ENCODE results near the gene OXT.

OXT gene

DNA sequence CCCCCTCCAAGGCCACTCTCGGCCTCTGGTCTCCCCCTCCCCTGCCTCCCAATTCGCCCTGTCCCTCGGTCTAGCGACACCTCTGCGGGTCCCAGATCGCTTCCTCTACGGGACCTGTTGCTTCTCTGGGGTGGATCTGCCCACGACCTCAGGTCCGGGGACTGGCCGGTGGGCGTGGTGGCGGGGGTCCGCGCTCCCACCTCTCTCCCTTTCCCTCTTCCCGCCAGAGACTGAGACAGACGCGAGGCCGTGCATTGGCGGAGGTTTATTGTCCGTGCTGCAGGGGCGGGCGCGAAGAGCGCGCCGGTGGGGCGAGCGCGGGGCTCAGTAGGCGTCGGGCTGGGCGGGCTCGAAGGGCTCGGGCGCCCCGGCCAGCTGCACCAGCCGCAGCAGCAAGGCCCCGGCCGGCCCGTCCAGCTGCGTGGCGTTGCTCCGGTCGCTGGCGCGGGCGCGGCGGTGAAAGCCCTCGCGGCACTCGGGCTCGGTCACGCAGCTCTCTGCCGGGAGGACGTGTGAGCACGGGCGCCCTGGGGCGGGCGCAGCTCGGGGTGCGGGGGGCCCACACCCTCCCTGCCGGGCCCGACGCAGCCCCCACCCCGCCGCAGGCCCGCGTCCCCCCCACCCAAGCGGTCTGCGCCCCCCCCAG is 11.0 kb downstream of the OXT start:
- no peak for DNase-seq (ENCODE audit: low read depth)
- no peak overlapping the region for H3K4me3 ChIP-seq (ENCODE audit: low read depth, low read length)
- TF ChIP-seq, protein P1, sequence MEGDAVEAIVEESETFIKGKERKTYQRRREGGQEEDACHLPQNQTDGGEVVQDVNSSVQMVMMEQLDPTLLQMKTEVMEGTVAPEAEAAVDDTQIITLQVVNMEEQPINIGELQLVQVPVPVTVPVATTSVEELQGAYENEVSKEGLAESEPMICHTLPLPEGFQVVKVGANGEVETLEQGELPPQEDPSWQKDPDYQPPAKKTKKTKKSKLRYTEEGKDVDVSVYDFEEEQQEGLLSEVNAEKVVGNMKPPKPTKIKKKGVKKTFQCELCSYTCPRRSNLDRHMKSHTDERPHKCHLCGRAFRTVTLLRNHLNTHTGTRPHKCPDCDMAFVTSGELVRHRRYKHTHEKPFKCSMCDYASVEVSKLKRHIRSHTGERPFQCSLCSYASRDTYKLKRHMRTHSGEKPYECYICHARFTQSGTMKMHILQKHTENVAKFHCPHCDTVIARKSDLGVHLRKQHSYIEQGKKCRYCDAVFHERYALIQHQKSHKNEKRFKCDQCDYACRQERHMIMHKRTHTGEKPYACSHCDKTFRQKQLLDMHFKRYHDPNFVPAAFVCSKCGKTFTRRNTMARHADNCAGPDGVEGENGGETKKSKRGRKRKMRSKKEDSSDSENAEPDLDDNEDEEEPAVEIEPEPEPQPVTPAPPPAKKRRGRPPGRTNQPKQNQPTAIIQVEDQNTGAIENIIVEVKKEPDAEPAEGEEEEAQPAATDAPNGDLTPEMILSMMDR (IDR thresholded peaks at IDR 0.05; ENCODE audit: insufficient read depth, low read depth, low read length, missing control alignments) = no peak

DNA sequence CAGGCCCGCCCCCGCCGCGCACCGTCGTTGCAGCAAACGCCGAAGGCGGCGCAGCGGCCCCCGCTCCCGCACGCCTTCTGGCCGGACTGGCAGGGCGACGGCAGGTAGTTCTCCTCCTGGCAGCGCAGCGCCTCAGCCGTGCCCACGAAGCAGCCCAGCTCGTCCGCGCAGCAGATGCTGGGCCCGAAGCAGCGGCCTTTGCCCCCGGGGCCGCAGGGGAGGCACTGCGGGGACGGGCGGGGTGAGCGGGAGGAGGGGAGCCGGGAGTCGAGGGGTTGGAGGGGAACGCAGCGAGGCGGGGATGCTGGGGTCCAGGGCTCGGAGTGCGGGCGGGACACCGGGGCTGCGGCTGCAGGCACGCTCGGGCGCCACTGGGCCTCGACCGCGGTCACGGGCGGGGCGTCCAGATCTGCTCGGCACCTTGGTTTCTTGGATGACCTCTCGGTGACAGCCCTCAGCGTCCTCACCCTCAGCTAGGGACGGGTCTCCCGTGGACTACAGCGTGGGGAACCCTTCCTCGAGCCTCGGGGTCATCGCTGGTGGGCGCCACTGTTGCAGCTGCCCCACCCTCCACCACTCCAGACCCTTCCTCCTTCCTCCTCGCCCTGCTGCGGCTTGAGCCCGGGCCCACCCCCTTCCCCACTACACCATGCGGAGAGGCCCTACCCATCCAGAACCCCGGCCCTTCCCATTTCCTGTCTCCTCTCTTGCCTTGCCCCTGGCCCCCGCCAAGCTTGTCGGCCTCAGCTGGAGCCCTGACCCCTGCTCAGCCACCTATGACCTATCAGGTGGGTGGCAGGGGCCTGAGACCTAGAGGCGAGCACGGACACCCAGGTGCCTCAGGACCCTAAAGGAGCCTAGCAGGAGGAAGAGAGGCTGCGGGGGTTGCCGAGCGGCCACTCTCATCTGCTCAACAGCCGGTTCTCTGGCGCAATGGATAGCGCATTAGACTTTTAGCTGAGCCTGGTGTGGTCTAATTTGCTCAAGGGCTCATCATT is 11.8 kb downstream of the OXT start:
- no peak overlapping the region for H3K4me3 ChIP-seq (ENCODE audit: low read depth, low read length)
- TF ChIP-seq, protein P1 (IDR thresholded peaks at IDR 0.05; ENCODE audit: insufficient read depth, low read depth, low read length, missing control alignments) = no peak
- DNase-seq (ENCODE audit: low read depth) = no peak

DNA sequence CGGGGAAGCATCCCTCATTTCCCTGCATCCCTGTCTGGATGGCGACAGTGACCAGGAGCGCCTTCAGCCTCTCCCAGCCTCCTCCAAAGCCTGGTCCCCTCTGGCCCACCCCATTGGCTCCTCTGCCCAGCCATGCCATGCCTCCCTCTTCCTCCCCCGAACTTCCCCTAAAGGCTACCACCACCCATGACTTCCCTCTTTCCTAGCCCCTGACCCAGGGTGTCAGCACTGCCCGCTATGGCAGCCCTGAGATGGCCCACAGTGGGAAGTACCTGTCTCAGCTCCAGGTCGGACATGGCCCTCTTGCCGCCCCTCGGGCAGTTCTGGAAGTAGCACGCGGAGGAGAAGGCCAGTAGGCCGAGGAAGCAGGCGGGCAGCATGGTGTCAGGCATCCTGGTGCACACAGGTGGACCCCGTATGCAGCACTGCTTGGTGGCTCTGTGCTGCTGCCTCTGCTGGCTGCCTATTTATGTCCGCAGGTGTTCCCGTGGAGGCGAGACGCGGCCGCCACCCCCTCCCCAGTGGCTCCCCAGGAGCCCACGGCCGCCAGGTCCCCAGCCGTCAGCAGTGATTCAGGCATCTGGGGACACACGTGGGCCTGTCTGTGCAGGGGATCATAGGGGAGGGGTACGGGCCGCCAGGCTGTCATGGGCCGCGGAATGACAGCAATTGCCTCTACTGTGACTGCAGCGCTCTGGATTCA is 13.0 kb downstream of the OXT start, which contains the start of gene AVP:
Gene AVP (minus strand): TSS at position 442 of the 703 bp plus-strand sequence. CDS start 50 bp downstream, at position 392.
- H3K4me3 ChIP-seq (ENCODE audit: low read depth, low read length) = no peak within 1 kb of the TSS

DNA sequence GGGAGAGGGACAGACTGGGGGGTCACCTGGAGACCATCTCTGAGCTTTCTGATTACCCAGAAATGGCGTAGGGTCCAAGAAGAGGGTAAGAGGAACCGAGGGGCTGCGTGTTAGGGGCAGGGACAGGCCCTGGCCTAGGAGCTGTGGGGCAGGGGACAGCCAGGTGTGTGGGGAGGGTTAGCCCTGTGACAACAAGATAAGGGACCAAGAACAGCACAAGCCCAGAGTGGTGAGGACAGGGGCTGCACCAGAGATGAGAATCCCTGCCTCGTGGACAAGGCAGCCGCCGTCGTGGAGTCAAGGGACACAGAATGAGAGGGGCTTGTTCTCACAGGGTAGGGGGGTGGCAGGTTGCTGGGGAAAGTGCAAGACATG is 13.6 kb downstream of the OXT start:
- TF ChIP-seq, protein P1 (IDR thresholded peaks at IDR 0.05; ENCODE audit: insufficient read depth, low read depth, low read length, missing control alignments) = no peak
- no peak for DNase-seq (ENCODE audit: low read depth)

More for the DNA sequence above, 13.0 kb downstream of the OXT start, which contains the start of gene AVP:
- TF ChIP-seq, protein P1 (IDR thresholded peaks at IDR 0.05; ENCODE audit: insufficient read depth, low read depth, low read length, missing control alignments) = no peak
- no peak for DNase-seq (ENCODE audit: low read depth)

DNA sequence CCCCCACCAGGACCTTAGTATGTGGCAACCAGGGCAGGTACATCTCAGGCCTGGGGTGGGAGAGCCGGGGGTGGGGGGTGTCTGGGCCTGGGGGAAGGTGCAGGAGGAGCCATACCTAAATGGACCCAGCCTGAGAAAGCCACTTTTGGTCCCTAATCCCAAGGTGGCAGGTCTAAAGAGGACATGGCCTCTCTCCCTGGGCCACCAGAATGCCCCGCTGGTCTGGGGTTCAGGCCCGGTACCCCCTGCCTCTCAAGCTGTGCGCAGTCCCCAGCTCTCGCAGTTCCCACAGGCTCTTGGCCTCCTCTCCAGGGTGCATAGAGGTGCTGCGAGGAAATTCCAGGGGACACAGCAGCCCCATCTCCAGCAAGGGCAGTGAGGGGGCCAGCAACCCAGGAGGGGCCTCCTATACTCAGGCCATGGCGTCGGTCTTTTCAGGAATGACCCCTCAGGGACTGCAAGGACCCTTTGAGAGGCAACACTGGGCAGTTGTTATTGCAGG is 14.2 kb downstream of the OXT start:
- DNase-seq (ENCODE audit: low read depth) = no peak
- H3K4me3 ChIP-seq (ENCODE audit: low read depth, low read length) = no peak overlapping the region
- TF ChIP-seq, protein P1 (IDR thresholded peaks at IDR 0.05; ENCODE audit: insufficient read depth, low read depth, low read length, missing control alignments) = no peak

More for the DNA sequence above, 13.6 kb downstream of the OXT start:
- no peak overlapping the region for H3K4me3 ChIP-seq (ENCODE audit: low read depth, low read length)

DNA sequence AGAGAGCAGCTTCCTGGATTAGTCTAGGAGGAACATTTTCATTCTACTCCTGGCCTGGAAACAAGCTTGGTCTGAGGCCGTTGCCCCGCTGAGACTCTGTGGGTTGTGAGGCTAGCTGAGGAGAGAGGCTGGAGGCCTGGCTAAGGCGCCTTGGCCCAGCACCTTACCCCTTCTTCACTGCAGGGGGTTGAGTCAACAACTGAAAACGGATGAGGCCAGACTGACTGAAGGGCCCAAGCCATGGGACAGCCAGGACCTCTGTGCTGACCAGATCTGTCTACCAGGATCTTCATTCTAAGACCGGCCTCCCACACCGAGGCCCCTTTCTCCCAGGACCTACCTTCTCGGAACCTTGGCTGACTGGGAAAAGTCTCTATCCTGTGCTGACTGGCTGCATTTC is 16.6 kb downstream of the OXT start:
- TF ChIP-seq, protein P1 (IDR thresholded peaks at IDR 0.05; ENCODE audit: insufficient read depth, low read depth, low read length, missing control alignments) = no peak
- no peak overlapping the region for H3K4me3 ChIP-seq (ENCODE audit: low read depth, low read length)
- no peak for DNase-seq (ENCODE audit: low read depth)

Measured in GM12865 (cell line).